IPS-18a (cell line): ENCODE results near the gene NMNAT1.
"Not testable (repeated sequence)": the region's sequence is repeated elsewhere in the genome, so short reads cannot be mapped to it uniquely, and the experiment has no call there.

Source experiments
- H3K27ac ChIP-seq: one replicate; pipeline ENCODE4 v1.5.1; 2013; ENCODE audit warnings: low read length
- H3K27me3 ChIP-seq: one replicate; pipeline ENCODE4 v1.6.1; 2013; ENCODE audit warnings: mild to moderate bottlenecking, low read length; ENCODE audit not compliant: control insufficient read depth, insufficient read depth
- H3K36me3 ChIP-seq: one replicate; pipeline ENCODE4 v1.6.1; 2013; ENCODE audit warnings: low read depth, low read length; ENCODE audit not compliant: control insufficient read depth
- H3K4me1 ChIP-seq: one replicate; pipeline ENCODE4 v1.6.1; 2013; ENCODE audit warnings: low read depth, low read length; ENCODE audit not compliant: control insufficient read depth
- H3K4me3 ChIP-seq: one replicate; pipeline ENCODE4 v1.5.1; 2013; ENCODE audit warnings: low read length
- H3K9ac ChIP-seq: one replicate; pipeline ENCODE4 v1.6.1; 2013; ENCODE audit warnings: mild to moderate bottlenecking, low read length, moderate library complexity
- H3K9me3 ChIP-seq: one replicate; pipeline ENCODE4 v1.6.1; 2013; ENCODE audit warnings: low read depth, low read length; ENCODE audit not compliant: control insufficient read depth

NMNAT1 gene

DNA sequence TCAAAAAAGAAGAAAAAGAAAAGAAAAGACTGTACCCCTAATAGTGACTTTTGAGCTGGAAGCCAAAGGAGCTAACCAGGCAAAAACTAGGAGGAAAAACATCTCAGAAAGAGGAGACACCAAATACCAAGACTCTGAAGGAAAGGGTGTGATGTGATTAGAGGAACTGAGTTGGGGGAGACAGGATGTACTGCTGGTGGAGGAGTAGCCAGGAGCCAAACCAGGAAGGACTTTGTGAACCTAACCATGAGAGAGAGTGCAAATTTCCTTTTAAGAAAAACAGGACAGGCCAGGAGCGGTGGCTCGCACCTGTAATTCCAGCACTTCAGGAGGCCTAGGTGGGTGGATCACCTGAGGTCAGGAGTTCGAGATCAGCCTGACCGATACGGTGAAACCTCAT is 49.6 kb downstream of the NMNAT1 start:
- H3K36me3 ChIP-seq, result no peaks in the 10 kb centered on the region
- H3K27ac ChIP-seq, result no peak overlapping the region
- no peaks in the 10 kb centered on the region for H3K9me3 ChIP-seq
- H3K27me3 ChIP-seq, result peaks cover 24% of the 10 kb centered on the region
- no peak overlapping the region for H3K4me3 ChIP-seq
- no peaks in the 10 kb centered on the region for H3K4me1 ChIP-seq
- H3K9ac ChIP-seq, result no peak overlapping the region

DNA sequence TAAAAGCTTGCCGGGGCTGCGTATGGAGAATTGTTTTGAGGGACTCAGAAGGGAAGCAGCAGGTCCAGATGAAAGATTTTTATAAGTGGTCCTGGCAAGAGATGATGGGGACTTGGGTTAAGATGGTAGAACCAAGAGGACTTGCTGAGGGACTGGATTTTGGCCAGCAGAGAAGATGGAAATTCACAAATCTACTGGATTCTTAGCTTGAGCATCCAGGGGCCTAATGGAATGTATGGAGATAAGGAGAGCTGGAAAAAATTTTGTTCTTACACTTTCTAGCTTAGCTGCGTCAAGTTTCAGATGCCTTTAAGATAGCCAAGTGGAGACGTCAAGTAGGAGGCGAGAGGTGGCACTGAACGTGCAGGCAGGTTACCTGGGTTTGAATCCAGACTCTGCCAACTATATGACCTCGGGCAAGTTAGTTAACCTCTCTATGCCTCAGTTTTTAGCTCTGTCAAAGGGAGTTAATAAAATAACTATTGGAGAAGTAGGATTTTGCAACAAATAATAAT is 50.3 kb downstream of the NMNAT1 start:
- H3K27me3 ChIP-seq, result peaks cover 31% of the 10 kb centered on the region
- no peaks in the 10 kb centered on the region for H3K36me3 ChIP-seq
- no peak overlapping the region for H3K4me3 ChIP-seq
- no peaks in the 10 kb centered on the region for H3K4me1 ChIP-seq
- no peak overlapping the region for H3K9ac ChIP-seq
- no peaks in the 10 kb centered on the region for H3K9me3 ChIP-seq
- H3K27ac ChIP-seq, result no peak overlapping the region

- Histone ChIP-seq H3K9me3 (no peaks in the 10 kb centered on the region), H3K9ac (no peak within 1 kb of the TSS), H3K27ac (no peak within 1 kb of the TSS), H3K36me3 (no peaks in the 10 kb centered on the region), H3K27me3 (peaks cover 41% of the 10 kb centered on the region), H3K4me1 (no peaks in the 10 kb centered on the region), H3K4me3 (peak within 1 kb of the TSS; percentile 45)
These were observed 53.6 kb downstream of the NMNAT1 start, which contains the start of gene RBP7 for GRCh38 chr1:9996624-9997582. RBP7 (plus strand) TSS chr1:9997228; CDS start chr1:9997259, 31 bp downstream.

DNA sequence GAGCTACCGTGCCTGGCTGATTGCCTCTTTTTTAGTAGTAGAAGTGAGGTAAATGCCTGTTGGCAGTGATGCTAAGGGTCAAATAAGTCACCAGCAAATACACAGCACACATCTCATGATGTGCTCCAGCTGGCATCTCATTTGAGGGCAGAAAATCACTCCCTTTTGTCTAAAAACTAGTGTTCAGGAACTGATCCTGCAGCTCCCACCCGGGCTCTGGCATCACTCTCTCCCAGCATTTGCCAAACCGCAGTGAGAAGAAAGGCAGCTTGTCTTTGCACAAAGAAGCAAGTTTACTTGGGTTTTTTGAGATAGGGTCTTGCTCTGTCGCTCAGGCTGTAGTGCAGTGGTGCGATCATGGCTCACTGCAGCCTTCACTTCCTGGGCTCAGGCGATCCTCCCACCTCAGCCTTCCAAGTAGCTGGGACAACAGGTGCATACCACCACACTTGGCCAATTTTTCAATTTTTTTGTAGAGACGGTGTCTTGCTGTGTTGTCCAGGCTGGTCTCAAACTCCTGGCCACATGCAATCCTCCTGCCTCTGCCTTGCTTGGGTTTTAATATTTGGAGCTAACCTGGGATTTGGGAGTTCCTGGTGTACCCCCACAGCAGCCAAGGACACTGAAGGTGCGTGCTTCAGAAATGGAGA is 57.9 kb downstream of the NMNAT1 start:
- H3K36me3 ChIP-seq, result no peaks in the 10 kb centered on the region
- H3K9ac ChIP-seq, result no peak overlapping the region
- H3K27me3 ChIP-seq, result peaks cover 35% of the 10 kb centered on the region
- H3K27ac ChIP-seq, result no peak overlapping the region
- H3K4me3 ChIP-seq, result no peak overlapping the region
- H3K4me1 ChIP-seq, result no peaks in the 10 kb centered on the region
- no peaks in the 10 kb centered on the region for H3K9me3 ChIP-seq

DNA sequence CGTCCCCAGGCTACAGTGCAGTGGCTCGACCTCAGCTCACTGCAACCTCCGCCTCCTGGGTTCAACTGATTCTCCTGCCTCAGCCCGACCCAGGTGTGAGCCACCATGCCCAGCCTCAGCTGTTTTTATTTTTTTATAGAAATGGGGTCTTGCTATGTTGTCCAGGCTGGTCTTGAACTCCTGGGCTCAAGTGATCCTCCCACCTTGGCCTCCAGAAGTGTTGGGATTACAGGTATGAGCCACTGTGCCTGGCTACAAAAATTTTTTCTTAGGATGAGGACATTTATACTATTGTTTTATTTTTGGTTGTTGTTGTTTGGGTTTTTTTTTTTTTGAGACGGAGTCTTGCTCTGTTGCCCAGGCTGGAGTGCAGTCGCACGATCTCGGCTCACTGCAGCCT is 62.0 kb downstream of the NMNAT1 start:
- H3K36me3 ChIP-seq, H3K9ac ChIP-seq, H3K4me3 ChIP-seq, H3K27me3 ChIP-seq, H3K27ac ChIP-seq, H3K4me1 ChIP-seq, H3K9me3 ChIP-seq: not testable (repeated sequence)

DNA sequence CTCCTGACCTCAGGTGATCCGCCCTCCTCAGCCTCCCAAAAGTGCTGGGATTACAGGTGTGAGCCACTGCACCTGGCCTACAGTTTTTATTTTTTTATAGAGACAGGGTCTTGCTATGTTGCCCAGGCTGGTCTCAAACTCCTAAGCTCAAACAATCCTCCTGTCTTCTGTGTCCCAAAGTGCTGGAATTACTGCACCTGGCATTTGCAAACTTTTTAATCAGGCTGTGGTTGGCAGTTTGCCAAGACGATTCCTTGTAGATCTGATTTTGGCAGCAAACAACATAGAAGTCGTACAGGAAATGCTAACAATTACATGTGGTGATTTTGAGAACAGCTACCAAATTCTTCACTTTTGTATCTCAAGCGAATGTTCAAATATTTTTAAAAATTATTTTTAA is 63.9 kb downstream of the NMNAT1 start:
- Histone ChIP-seq H3K9ac (no peak overlapping the region), H3K4me3 (no peak overlapping the region), H3K27me3 (no peaks in the 10 kb centered on the region), H3K36me3 (no peaks in the 10 kb centered on the region), H3K9me3 (no peaks in the 10 kb centered on the region), H3K4me1 (no peaks in the 10 kb centered on the region), H3K27ac (no peak overlapping the region)

DNA sequence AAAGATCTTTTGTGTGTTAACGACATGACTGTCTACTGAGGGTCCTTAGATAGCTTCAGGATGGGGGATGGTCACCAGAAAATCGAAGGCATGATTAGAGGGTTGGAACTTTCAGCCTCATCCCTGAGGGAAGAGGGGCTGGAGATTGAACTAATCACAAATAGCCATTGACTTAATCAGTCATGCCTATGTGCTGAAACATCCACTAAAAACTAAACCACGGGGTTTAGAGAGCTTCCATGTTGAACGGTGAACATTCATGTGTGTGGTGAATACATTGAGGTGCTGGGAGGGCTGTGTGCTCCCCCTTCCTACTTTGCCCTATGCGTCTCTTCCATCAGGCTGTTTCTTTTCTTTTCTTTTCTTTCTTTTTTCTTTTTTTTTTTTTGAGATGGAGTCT is 70.7 kb downstream of the NMNAT1 start:
- H3K36me3 ChIP-seq, result no peaks in the 10 kb centered on the region
- H3K27me3 ChIP-seq, result no peaks in the 10 kb centered on the region
- no peaks in the 10 kb centered on the region for H3K4me1 ChIP-seq
- H3K9me3 ChIP-seq, result no peaks in the 10 kb centered on the region
- H3K9ac ChIP-seq, result no peak overlapping the region
- H3K27ac ChIP-seq, result no peak overlapping the region
- no peak overlapping the region for H3K4me3 ChIP-seq

- H3K9me3 ChIP-seq, result no peaks in the 10 kb centered on the region
- no peak overlapping the region for H3K9ac ChIP-seq
- no peaks in the 10 kb centered on the region for H3K4me1 ChIP-seq
- H3K27ac ChIP-seq, result no peak overlapping the region
- no peak overlapping the region for H3K4me3 ChIP-seq
- no peaks in the 10 kb centered on the region for H3K36me3 ChIP-seq
- H3K27me3 ChIP-seq, result no peaks in the 10 kb centered on the region
These were observed 76.3 kb downstream of the NMNAT1 start for GRCh38 chr1:10019561-10019960.

GRCh38 chr1:10020086-10020485 is 76.8 kb downstream of the NMNAT1 start:
- no peak overlapping the region for H3K27ac ChIP-seq
- H3K9me3 ChIP-seq, result no peaks in the 10 kb centered on the region
- no peaks in the 10 kb centered on the region for H3K4me1 ChIP-seq
- no peak overlapping the region for H3K4me3 ChIP-seq
- H3K9ac ChIP-seq, result no peak overlapping the region
- H3K36me3 ChIP-seq, result no peaks in the 10 kb centered on the region
- no peaks in the 10 kb centered on the region for H3K27me3 ChIP-seq

- H3K9ac ChIP-seq, H3K27ac ChIP-seq, H3K36me3 ChIP-seq, H3K27me3 ChIP-seq, H3K9me3 ChIP-seq, H3K4me1 ChIP-seq, H3K4me3 ChIP-seq: not testable (repeated sequence)
These were observed 77.4 kb downstream of the NMNAT1 start for GRCh38 chr1:10020678-10021077.

DNA sequence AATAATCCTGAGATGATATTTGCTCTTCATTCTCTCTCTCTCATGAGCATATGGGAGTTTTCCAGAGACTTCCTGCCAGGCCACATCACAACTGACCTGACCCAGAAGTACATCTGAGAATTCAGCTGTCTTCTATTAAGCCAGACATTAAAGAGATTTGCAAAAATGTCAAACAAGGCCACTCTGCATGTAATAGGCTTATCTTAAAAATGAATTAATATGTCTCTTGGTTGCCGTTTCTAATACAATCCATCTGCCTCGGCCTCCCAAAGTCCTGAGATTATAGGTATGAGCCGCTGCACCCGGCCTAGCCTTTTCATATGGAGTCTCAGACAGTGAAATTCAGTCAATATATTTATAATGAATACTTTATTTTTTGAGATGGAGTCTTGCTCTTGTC is 78.7 kb downstream of the NMNAT1 start:
- H3K9me3 ChIP-seq, H3K27me3 ChIP-seq, H3K27ac ChIP-seq, H3K9ac ChIP-seq, H3K4me1 ChIP-seq, H3K36me3 ChIP-seq, H3K4me3 ChIP-seq: not testable (repeated sequence)
